Endothelial cell (in vitro differentiated cells): Measurements from ENCODE around the gene ISG15. TPM values are rescaled to one million over a fixed set of nuclear protein-coding genes. Genes with fewer than 3 reads are reported as not detected.
A peak's percentile ranks its signal among the peaks of the same experiment; 100 is the strongest.
"Not testable (repeated sequence)": the region's sequence is repeated elsewhere in the genome, so short reads cannot be mapped to it uniquely, and the experiment has no call there.

Source experiments
- DNase-seq: peaks from one replicate; pipeline ENCODE4 v3.0.0; 2021; ENCODE audit warnings: low spot score
- H3K27ac Mint-ChIP-seq: one replicate; pipeline ENCODE4 v1.8.0; 2021; ENCODE audit warnings: mixed read lengths, inconsistent platforms; ENCODE audit not compliant: unreplicated experiment
- H3K27me3 Mint-ChIP-seq: one replicate; pipeline ENCODE4 v1.8.0; 2021; ENCODE audit warnings: mild to moderate bottlenecking, moderate library complexity, mixed read lengths, inconsistent platforms; ENCODE audit not compliant: unreplicated experiment
- H3K36me3 Mint-ChIP-seq: one replicate; pipeline ENCODE4 v1.8.0; 2021; ENCODE audit warnings: mild to moderate bottlenecking, low read depth, mixed read lengths, inconsistent platforms; ENCODE audit not compliant: unreplicated experiment
- H3K4me1 Mint-ChIP-seq: one replicate; pipeline ENCODE4 v1.8.0; 2021; ENCODE audit warnings: mild to moderate bottlenecking, mixed read lengths, inconsistent platforms; ENCODE audit not compliant: unreplicated experiment
- H3K4me3 Mint-ChIP-seq: one replicate; pipeline ENCODE4 v1.8.0; 2021; ENCODE audit warnings: mild to moderate bottlenecking, mixed read lengths, inconsistent platforms; ENCODE audit not compliant: unreplicated experiment
- H3K9me3 Mint-ChIP-seq: one replicate; pipeline ENCODE4 v1.8.0; 2021; ENCODE audit warnings: mixed read lengths, inconsistent platforms; ENCODE audit not compliant: unreplicated experiment
- CTCF ChIP-seq: fragments of 200-600 bp; sonication (generic); IDR thresholded peaks from one replicate; pipeline ENCODE4 v1.5.0; 2021; ENCODE audit warnings: antibody characterized with exemption; ENCODE audit not compliant: unreplicated experiment
- total RNA-seq: library from RNA; stranded (reverse); fragmentation: NEBNext Ultra II Directional; extraction: Animal tissue kit (Norgen Biotek cat#: 25700); gene quantifications from one replicate; pipeline ENCODE4 v1.2.1, GENCODE V29; 2021; ENCODE audit not compliant: unreplicated experiment

Gene ISG15
- total RNA-seq, 1 donor from 2014 or later = 33.3 TPM

- Mint-ChIP-seq H3K4me3 (peak overlapping the region; percentile 63), H3K4me1 (peaks cover 22% of the 10 kb centered on the region), H3K36me3 (peaks cover 5% of the 10 kb centered on the region), H3K27ac (peak overlapping the region; percentile 81), H3K9me3 (no peaks in the 10 kb centered on the region), H3K27me3 (peaks cover 11% of the 10 kb centered on the region)
- DNase-seq = no peak
- TF ChIP-seq CTCF = no peak
These were observed 8.9 kb upstream of the ISG15 start for GRCh38 chr1:1004420-1004779.

DNA sequence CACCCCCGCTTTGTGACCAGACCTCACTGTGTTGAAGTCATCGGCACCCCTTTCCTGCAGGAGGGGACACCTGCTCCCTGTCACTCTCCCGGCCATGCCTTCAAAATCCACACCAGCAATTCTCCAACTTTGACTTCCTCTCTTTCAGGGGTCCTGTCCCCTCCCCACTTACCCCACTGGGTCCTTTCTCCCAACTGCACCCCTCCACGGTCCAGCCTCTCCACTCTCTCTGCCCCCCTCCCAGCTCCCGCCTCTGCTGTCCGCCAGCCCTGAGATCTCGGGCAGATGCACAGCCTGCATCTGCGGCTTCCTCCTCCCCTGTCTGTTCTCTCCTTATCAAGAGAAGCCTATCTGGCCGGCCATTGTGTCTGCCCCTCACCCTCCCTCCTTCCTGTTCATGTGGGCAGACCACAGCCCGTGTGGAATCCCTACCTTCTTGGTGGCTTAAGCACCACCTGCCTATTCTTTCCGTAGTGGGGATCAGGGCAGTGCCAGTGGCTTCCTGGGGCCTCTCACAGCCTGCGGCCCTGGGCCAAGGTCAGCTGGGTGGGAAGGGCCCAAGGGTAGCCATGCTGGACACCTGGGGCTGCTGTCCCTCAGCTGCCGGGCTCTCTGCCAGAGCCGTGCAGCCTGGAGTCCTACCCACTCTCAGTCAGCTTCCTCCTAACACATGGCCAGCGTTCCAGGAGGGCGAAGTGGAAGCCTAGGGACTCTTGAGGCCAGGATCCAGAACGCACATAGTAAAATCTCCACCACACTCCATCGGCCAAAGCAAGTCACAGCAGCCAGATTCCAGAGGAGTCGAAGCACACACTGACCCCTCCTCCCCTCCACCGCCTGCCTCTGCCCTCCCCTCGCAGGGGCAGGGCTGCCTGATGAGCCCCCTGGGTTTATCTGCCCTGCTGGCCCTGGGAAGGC lies 8.3 kb upstream of the ISG15 start:
- Mint-ChIP-seq H3K4me3 (peak overlapping the region; percentile 63), H3K9me3 (no peaks in the 10 kb centered on the region), H3K36me3 (peaks cover 5% of the 10 kb centered on the region), H3K27me3 (peaks cover 11% of the 10 kb centered on the region), H3K4me1 (peaks cover 22% of the 10 kb centered on the region), H3K27ac (peak overlapping the region; percentile 81)
- DNase-seq = peak; percentile 32
- no peak for TF ChIP-seq CTCF

GRCh38 chr1:1005774-1006304 lies 7.5 kb upstream of the ISG15 start:
- no peak for TF ChIP-seq CTCF
- no peak for DNase-seq
- Mint-ChIP-seq H3K4me1 (peaks cover 22% of the 10 kb centered on the region), H3K27ac (no peak overlapping the region), H3K36me3 (peaks cover 5% of the 10 kb centered on the region), H3K4me3 (no peak overlapping the region), H3K27me3 (peaks cover 11% of the 10 kb centered on the region), H3K9me3 (no peaks in the 10 kb centered on the region)

DNA sequence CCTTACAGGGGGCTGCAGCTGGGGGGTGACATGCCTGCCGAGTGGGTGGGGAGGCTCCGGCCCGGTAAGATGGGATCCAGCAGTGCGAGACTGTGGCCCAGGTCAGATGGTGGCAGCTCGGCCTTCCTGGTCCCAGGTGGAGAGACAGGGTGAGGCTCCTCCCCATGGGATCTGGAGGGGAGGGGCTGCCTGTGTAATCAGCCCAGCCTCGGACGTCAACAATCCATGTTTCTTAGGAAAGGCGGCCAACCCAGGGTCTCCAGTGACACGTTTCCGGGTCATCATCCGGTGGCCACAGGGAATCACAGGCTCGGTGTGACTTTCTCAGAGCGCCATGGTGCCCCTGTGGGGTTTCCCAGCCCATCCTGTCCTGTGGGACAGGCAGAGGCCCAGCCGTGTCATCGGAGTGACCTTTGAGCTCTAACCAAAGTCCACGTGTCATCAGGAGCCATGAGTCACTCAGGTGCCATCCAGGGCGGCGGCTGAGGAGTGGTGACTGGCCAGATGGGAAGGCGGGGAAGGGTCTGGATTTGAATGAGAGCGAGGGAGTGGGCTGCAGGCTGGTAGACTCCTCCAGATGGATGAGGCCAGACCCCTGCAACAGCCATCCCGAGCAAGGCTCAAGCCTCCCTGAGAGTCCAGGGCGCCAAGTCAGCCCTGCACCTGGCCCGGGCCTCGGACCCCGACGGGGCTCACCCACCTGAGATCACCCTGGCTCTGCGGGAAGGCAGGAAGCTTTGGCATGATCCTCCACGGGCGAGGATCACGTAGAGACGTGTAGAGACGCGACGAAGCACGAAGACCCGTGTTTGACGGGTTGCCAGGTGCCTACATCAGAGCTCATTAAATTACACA lies 6.8 kb upstream of the ISG15 start:
- Mint-ChIP-seq H3K4me1 (peaks cover 22% of the 10 kb centered on the region), H3K27ac (no peak overlapping the region), H3K36me3 (peaks cover 5% of the 10 kb centered on the region), H3K9me3 (no peaks in the 10 kb centered on the region), H3K4me3 (no peak overlapping the region), H3K27me3 (peaks cover 11% of the 10 kb centered on the region)
- no peak for TF ChIP-seq CTCF
- no peak for DNase-seq

DNA sequence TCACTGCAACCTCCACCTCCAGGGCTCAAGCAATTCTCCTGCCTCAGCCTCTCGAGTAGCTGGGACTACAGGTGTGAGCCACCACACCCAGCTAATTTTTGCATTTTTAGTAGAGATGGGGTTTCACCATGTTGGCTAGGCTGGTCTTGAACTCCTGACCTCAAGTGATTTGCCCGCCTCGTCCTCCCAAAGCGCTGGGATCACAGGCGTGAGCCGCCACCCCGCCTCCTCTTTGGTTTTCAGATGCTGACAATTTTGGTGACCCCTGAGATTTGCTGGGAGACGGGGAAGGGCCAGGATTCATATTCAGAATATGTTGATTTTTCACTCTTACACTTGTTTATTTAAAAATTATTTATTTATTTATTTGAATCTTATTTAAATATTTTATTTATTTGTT lies 3.2 kb upstream of the ISG15 start:
- not testable (repeated sequence) for H3K27me3 Mint-ChIP-seq, H3K4me3 Mint-ChIP-seq, DNase-seq, H3K27ac Mint-ChIP-seq, H3K9me3 Mint-ChIP-seq, H3K36me3 Mint-ChIP-seq
- peaks cover 18% of the 10 kb centered on the region for H3K4me1 Mint-ChIP-seq
